Esophagus muscularis mucosa (tissue), 3 donors: Measurements from ENCODE around the gene NPAS4.
"Not testable (repeated sequence)": the region's sequence is repeated elsewhere in the genome, so short reads cannot be mapped to it uniquely, and the experiment has no call there.

Experiments
- EP300 ChIP-seq: sonication (generic); formaldehyde crosslinking; IDR thresholded peaks from one replicate; pipeline ENCODE4 v1.6.1; 2017; ENCODE audit warnings: antibody characterized with exemption
- POLR2AphosphoS5 ChIP-seq, 2 donors: sonication (generic); formaldehyde crosslinking; IDR thresholded peaks; one replicate each; pipeline ENCODE4 v1.6.1; 2017; ENCODE audit warnings: antibody characterized with exemption in 2 of 2

DNA sequence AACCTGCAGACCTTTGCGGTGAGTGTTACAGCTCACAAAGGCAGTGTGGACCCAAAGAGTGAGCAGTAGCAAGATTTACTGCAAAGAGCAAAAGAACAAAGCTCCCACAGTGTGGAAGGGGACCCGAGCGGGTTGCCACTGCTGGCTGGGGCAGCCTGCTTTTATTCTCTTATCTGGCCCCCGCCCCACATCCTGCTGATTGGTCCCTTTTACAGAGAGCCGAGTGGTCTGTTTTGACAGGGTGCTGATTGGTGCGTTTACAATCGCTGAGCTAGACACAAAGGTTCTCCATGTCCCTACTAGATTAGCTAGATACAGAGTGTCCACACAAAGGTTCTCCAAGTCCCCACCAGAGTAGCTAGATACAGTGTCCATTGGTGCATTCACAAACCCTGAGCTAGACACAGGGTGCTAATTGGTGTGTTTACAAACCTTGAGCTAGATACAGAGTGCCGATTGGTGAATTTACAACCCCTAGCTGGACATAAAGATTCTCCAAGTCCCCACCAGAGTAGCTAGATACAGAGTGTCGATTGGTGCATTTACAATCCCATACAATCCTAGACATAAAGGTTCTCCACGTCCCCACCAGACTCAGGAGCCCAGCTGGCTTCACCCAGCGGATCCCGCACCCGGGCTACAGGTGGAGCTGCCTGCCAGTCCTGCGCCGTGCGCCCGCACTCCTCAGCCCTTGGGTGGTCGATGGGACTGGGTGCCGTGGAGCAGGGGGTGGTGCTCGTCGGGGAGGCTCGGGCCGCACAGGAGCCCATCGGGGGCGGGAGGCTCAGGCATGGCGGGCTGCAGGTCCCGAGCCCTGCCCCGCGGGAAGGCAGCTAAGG lies 19.5 kb downstream of the NPAS4 start:
- TF ChIP-seq EP300; POLR2AphosphoS5 (IDR thresholded peaks at IDR 0.05): not testable (repeated sequence)
